Nephron (organoid): ENCODE data around the gene UBAC2.

Experiments
- H3K27ac Mint-ChIP-seq, 3 experiments: 2 replicates each; pipeline ENCODE4 v1.8.0; 2020; ENCODE audit warnings: mixed read lengths in 3 of 3, mild to moderate bottlenecking in 2 of 3, moderate library complexity in 1 of 3
- H3K27me3 Mint-ChIP-seq: 2 replicates; pipeline ENCODE4 v1.8.0; 2021; ENCODE audit warnings: low read depth, mild to moderate bottlenecking, moderate library complexity, mixed read lengths
- H3K36me3 Mint-ChIP-seq: 2 replicates; pipeline ENCODE4 v1.8.0; 2020; ENCODE audit warnings: low read depth, mixed read lengths
- H3K4me1 Mint-ChIP-seq: 2 replicates; pipeline ENCODE4 v1.8.0; 2020; ENCODE audit warnings: mixed read lengths
- H3K4me3 Mint-ChIP-seq, 3 experiments: 2 replicates each; pipeline ENCODE4 v1.8.0; 2020; ENCODE audit warnings: mild to moderate bottlenecking in 3 of 3, mixed read lengths in 3 of 3, moderate library complexity in 2 of 3
- H3K9me3 Mint-ChIP-seq: 2 replicates; pipeline ENCODE4 v1.8.0; 2020; ENCODE audit warnings: mixed read lengths
- CTCF ChIP-seq, 3 experiments: fragments of 200-600 bp; sonication (generic); IDR thresholded peaks; one replicate each; pipeline ENCODE4 v1.5.0; 2021; ENCODE audit warnings: antibody characterized with exemption in 3 of 3; ENCODE audit not compliant: unreplicated experiment in 3 of 3

The UBAC2 gene

GRCh38 chr13:99266827-99267226 lies 66.2 kb downstream of the UBAC2 start:
- H3K9me3 Mint-ChIP-seq: no peaks in the 10 kb centered on the region
- no peak overlapping the region for H3K4me3 Mint-ChIP-seq
- no peak for TF ChIP-seq CTCF (IDR thresholded peaks at IDR 0.05; ENCODE audit: unreplicated experiment in 3 of 3)
- peaks cover 4% of the 10 kb centered on the region for H3K36me3 Mint-ChIP-seq
- H3K4me1 Mint-ChIP-seq: peaks cover 12% of the 10 kb centered on the region
- no peak overlapping the region for H3K27ac Mint-ChIP-seq
- H3K27me3 Mint-ChIP-seq: no peaks in the 10 kb centered on the region

- Mint-ChIP-seq H3K4me1 (peaks cover 9% of the 10 kb centered on the region), H3K36me3 (peaks cover 14% of the 10 kb centered on the region), H3K27ac (no peak overlapping the region), H3K4me3 (no peak overlapping the region), H3K27me3 (no peaks in the 10 kb centered on the region), H3K9me3 (no peaks in the 10 kb centered on the region)
- TF ChIP-seq CTCF (IDR thresholded peaks at IDR 0.05; ENCODE audit: unreplicated experiment in 3 of 3): no peak
Observed at GRCh38 chr13:99267927-99268326, 67.3 kb downstream of the UBAC2 start.

- Mint-ChIP-seq H3K9me3 (no peaks in the 10 kb centered on the region), H3K4me1 (peaks cover under 1% of the 10 kb centered on the region), H3K27me3 (no peaks in the 10 kb centered on the region), H3K4me3 (no peak overlapping the region), H3K36me3 (peaks cover 14% of the 10 kb centered on the region), H3K27ac (no peak overlapping the region)
- no peak for TF ChIP-seq CTCF (IDR thresholded peaks at IDR 0.05; ENCODE audit: unreplicated experiment in 3 of 3)
Observed at GRCh38 chr13:99268822-99269221, 68.2 kb downstream of the UBAC2 start.

- Mint-ChIP-seq H3K36me3 (peaks cover 14% of the 10 kb centered on the region), H3K27me3 (no peaks in the 10 kb centered on the region), H3K4me3 (no peak overlapping the region), H3K4me1 (no peaks in the 10 kb centered on the region), H3K9me3 (no peaks in the 10 kb centered on the region), H3K27ac (no peak overlapping the region)
- peak; percentile 70 to 84 (median 82) for TF ChIP-seq CTCF (IDR thresholded peaks at IDR 0.05; ENCODE audit: unreplicated experiment in 3 of 3)
Observed at GRCh38 chr13:99269627-99270241, 69.1 kb downstream of the UBAC2 start.

GRCh38 chr13:99270518-99270917 lies 69.9 kb downstream of the UBAC2 start:
- Mint-ChIP-seq H3K27ac (no peak overlapping the region), H3K9me3 (no peaks in the 10 kb centered on the region), H3K27me3 (no peaks in the 10 kb centered on the region)

More at GRCh38 chr13:99270518-99270917, 69.9 kb downstream of the UBAC2 start:
- H3K36me3 Mint-ChIP-seq: peaks cover 19% of the 10 kb centered on the region
- TF ChIP-seq CTCF (IDR thresholded peaks at IDR 0.05; ENCODE audit: unreplicated experiment in 3 of 3): no peak
- H3K4me1 Mint-ChIP-seq: no peaks in the 10 kb centered on the region
- H3K4me3 Mint-ChIP-seq: no peak overlapping the region
